Measurements from ENCODE around the gene HHAT.

The HHAT gene

DNA sequence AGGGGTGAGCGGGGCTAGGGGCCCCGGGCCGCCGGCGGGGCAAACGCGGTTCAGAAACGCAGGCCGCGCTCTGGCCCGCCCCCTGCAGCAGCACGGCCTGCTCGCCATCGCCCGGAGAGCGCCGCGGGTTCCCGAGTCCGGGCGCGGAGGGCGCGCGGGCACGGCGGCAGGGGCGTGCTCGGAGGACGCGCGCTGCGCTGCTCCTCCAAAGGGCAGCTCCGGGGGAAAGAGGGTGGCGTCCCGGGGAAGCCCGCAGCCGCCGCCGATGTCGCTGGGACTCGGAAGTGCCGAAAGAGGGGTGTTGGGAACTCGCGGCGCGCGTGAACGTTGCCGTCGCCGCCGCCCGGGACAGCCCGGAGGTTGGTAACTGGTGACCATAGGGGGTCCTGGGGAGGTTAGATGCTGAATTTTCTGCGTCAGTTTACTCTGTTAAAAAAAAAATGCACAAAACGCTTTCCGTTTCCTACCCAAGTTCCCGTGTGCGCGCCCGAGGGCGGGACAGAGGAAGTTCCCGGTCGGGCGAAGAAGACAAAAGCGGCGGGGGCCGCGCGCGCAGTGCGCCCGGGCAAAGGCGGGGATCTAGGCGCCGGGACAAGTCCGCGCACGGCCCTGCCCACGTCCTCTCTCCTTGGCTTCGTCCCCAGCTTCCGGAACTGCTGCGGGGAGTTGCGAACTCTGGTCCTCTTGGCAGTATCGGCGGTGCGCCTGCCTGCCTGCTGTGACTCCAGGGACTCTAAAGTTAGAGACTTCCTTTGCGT is at the start of gene HHAT:
Gene HHAT (plus strand): TSS at position 157 of the 758 bp plus-strand sequence. CDS start 20,074 bp downstream, outside the sequence.
- peak; percentile 91 for DNase-seq

DNA sequence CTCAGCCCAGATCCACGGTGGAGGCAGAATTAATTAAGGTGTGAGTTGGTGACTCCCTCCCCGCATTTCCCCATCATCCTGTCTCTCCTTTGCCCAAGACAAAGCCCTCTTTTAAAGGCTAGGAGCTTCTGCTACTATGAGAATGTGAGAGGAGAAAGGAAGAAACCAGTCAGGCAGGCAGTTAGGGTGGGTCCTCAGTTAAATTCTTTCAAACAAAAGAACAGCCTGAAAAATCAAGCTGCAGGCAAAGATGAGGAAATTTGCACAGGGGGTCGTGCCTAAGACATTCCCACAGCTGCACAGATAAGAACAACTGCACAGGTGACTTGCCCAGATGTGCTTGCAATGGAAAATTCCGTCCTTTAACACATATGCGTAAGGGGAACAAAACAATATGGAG is 48.5 kb upstream of the HHAT start:
- DNase-seq: no peak

DNA sequence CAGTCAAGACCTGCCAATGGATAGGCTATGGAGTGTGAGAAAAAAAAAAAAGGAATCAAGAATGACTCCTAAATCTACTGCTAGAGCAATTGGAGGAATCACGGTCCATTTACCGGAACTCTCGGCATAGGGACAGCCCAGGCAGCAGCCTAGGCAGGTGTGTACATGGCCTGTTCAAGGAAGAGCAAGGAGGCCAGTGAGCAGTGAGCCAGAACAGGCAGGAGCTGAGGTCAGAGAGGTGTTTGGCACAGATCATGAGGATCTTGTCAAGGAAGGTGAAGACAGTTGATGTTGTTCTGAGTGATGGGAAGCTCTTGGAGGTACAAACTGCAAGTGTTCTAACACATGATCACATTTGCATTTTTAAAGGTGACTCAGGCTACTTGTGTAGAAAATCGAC is 40.6 kb upstream of the HHAT start:
- DNase-seq: no peak

DNA sequence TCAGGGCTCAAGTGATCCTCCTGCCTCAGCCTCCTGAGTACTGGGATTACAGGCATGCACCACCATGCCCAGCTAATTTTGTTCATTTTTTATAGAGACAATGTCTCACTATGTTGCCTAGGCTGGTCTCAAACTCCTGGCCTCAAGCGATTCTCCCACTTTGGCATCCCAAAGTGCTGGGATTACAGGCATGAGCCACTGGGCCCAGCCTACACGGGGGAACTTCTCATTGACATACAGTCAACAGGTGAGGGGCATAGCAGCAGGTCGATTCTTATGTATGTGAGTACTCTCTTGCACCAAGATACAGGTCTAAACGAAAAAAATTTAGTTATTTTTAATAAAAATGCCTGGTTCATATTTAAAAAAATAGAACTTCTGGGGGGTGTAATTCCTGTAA is 39.5 kb upstream of the HHAT start:
- no peak for DNase-seq

DNA sequence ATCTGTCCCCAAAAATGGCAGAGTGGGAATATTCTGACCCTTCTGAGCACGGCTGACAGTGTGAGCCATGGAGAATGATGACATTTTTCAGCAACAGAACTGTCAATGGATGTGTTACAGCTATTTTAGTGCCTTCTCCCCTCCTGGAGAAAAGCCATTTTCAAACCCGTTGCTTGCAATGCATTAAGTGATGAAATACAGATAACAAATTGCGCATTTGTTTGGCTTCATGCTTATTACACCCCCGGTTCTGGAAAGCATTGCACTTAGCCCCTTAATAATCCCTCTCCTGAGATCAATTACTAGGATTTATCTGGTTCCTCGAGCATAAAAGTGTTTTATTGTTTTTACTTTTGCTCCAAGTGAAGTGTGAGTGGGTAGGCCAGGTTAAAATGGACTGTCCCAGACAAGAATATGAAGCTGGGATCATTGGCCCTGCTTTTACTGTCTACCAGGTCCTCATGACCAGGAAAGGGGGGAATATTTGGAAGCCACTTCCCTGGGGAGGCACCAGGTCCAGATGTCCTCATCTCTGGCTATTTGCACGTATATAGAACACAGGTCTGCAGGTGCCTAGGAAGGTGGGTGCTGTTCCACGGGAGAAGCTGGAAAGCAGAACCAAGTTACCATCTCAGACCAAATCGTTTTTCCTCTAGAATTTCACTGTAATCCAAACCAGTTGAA is 37.5 kb upstream of the HHAT start:
- DNase-seq: no peak

DNA sequence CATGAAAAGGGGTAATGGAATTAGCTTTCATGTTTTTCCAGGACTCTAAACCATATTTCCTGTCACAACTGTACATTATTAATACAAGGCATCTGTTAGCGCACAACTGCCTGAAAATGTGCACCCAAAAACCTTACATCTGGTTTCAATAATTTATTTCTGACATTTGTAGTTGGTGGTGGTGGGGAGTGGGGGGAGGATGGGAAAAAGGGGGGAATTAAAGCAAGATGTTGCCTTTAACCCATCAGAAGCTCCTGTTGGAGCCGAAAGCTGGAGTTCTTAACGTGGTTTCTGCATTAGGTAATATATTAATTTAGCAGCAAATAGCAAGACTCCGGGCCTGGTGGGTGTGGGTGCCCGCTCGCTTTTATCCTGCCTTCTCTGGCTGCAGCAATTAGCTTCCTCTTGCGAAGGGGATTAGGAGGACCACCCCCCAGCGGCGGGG is 36.9 kb upstream of the HHAT start:
- DNase-seq: peak; percentile 85

DNA sequence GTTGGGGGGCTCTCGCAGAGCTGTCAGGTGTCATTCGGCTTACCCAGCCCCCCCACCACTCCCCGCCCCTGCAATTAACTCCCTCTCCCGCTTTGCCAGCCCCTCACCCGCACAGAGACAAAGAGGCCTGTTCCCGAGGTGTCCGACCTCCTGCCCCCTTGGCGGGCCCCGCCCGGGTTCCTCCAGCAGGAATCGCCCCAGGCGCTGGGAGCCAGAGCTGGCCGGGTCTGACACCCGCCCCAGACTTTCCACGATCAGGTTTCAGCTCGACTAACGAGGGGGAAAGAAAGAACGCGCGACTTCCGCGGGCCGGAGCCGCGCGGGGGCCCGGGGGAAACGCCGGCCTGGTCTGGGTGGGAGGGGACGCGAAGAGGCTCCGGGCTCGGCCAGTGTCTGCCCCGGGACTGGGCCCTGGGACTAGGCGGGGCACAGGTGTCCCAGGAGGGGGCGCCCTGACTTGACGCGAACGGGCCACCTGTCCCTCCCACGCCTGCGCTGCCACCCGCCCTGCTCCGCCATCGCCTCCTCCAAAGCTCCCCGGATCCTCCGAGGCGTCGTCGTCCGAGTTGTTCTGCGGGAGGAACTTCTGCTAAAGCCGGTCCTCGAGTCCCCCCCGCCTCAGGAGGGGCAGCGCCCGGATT is 36.4 kb upstream of the HHAT start:
- DNase-seq: peak; percentile 85

DNA sequence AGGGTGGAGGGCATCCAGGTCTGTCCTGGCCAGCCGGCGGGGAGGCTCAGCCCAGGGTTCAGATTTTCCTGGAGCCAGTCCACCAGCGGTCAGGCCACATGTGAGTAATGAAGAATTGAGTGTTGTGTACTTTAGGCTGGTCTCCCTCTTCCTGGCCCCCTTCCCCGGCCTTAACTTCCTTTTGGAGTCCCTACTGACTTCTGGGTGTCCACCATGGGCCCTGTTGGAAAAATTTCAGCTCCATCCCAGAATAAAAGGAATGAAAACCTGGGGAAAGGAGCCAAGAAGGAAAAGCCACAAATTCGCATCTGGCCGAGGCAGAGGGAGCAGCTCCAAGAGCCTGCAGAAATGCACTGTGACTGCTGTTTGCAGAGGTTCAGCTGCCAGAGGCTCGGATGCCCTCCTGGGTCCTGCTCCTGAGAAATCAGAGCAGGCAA is 35.5 kb upstream of the HHAT start:
- peak; percentile 83 for DNase-seq

DNA sequence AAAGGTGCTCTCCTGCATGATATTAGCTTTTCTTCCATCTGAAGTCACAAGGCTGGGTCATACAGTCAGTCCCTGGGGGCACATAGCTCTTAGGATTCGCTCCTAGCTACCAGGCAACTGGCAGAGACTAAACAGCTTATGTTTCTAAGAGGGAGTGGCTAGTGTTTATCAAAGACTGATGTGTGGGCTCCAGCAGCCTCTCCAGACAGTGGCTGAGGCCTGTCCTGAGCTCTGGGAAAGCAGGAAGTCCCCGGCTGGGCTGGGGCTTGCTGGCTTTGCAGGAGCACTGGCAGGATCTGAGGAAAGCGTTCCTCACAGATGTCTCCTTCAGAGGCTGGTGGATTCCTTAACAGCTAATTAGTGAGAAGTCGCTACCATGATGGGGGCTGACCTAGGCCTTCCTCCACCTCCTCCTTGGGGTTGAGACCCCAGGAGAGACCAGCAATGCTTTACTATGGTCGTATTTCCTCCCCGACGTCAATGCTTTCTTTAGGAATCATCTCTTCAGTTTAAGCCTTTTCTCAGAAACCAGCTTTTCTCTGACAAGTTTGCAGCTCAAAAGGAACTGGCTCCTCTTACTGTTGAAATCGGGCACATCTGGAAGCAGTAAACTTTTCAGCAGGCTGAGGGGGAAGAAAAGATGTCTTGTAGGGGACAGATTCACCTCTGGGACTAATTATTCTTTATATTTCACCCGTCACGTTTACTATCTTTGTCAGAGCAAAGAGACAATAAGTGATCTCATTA is 33.5 kb upstream of the HHAT start:
- peak; percentile 78 for DNase-seq

DNA sequence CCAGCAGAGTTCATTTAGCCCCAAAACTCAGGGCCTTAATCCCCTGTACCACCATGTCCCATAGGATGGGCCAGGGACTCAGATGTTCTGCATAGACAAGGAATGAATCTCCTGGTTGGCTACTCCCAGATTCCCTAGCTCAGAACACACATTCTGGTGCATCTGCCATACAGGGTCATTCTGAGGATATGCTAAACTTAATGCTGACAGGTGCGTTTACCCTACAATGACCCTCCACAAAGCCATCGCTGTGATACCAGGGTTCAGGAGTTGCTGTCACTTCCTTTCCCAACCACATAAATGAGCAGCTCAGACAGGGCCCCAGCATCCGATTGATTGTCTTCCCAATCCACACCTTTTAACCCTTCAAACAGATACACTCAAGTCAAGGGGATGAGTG is 32.0 kb upstream of the HHAT start:
- DNase-seq: no peak

DNA sequence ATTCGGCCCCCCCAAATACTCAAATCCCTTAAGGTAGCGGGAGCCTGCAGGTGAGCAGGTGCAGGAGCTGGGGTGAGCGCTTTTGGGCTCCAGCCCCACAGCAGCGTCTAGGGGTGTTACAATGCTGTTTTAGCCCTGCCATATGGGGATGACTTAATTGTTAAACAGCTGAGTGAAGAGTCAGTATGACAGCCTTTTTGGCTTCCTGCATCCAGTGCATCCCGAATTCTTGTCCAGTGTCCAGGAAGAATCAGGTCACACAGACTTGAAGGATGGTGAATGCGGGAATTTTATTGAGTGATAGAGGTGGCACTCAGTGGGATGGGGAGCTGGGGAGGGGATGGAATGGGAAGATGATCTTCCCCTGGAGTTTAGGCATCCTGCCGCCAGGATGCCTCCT is 30.4 kb upstream of the HHAT start:
- DNase-seq: no peak

DNA sequence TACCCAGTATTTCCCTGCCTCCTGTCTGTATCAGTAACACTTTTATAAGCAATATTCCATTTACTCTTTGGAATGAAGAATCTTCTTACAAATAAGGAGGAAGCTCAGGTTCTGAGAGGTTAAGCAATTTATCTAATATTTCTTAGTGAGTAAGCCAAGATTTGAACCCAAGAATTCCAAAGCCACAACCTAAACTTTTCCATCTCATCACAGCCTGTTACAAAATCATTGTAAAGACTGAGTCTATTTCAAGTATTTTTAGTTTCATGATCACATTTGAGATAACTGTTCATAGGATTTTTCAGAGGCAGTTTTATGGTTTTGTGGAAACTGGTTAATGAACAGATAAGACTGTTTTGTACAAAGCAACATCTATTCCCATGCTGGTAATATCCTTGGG is 29.8 kb upstream of the HHAT start:
- no peak for DNase-seq

DNA sequence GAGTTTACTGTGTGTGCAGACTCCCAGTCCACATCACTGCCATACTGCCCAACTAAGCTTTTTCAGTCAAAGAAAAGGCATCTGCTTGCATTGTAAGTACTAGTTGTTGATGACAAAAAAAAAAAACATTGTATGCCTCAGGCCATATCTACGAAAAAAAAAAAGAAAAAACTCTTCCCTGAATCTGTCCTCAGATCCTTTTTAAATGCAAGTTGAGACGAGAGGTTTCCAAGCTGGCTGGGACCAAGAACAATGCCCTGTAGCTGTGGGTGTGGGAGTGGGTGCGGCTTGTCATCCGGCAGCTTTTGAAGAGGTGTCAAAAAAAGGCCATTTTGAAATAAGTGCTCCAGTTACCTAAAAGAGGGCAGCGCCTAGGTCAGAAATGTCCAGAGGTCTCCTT is 29.2 kb upstream of the HHAT start:
- no peak for DNase-seq

DNA sequence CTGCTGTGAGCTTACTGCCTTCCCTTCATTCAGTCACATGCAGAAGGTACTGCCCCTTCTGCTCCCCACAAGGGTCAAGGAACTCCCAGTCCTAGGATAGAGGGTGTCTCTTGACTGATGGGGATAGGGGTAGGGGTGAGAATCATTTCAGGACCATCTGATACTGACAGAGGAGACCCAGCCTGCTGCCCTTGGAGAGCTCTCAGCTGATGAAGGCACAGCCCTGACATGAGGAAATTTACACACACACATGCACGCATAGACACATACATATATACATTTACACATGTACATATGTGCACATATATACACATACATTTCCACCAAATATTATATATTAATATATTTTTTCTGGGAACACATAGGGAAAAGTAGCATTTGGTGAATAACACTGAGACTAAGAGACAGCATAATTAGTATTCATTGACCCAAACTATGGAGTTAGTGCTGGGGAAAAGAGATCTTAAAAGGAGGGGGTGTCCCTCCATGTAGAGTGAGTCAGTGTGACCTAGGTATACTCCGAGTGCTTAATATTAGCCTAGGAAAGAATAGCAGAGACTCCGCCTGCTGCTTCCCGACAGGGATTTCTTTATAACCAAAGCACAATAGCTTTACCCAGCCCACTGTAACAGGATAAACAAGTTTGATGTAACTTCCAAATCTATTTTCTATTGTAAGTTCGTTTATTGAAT is 27.6 kb upstream of the HHAT start:
- no peak for DNase-seq

DNA sequence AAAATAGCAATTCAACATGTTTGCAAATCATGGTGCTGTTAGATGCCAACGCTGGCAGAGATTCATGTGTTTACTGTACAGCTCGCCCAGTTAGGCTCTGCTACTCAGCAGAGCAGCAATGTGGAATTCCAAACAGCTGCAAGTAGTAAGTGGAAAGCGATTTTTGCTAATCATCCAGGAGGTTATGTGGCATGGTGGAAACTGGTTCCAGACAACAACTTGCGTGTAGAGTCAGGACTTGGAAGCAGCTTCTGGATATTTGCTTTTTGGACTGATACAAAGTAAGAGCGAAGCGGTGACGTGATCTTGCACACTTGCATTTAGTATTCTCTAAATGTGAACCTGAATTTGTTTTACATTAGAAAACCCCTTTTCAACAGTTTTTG is 27.1 kb upstream of the HHAT start:
- DNase-seq: peak; percentile 75

DNA sequence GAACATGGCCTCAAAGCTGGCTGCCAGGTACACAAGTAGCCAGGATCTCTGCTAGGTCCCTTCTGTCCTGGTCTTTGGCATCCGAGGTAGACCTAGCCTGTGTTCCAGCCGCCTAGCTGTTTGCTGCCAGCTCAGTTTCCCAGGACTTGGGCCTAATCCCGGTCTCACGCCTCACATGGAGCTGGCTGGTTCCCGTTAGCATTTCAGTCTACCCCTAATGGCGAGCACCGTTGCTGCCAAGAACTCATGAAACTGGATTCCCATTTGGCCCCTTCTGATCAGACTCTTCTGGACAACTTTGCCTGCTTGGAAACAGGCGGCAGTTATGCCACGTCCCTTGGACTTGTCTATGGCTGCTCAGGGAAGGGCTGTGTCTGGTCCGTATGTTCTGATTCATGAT is 26.2 kb upstream of the HHAT start:
- DNase-seq: no peak

DNA sequence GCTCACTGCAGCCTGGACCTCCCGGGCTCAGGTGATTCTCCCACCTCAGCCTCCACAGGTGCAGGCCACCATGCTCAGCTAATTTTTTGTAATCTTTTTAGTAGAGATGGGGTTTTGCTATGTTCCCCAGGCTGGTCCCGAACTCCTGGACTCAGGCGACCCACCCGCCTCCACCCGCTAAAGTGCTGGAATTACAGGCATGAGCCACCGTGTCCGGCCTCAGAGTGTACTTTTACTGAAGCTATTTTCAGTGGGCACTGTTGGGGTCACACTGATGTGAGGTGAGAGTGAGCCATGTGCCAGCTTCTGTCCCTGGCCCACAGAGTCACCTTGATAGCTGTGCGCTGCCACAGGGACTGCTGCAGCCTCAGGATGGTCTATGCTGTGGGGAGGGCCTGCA is 25.3 kb upstream of the HHAT start:
- no peak for DNase-seq

DNA sequence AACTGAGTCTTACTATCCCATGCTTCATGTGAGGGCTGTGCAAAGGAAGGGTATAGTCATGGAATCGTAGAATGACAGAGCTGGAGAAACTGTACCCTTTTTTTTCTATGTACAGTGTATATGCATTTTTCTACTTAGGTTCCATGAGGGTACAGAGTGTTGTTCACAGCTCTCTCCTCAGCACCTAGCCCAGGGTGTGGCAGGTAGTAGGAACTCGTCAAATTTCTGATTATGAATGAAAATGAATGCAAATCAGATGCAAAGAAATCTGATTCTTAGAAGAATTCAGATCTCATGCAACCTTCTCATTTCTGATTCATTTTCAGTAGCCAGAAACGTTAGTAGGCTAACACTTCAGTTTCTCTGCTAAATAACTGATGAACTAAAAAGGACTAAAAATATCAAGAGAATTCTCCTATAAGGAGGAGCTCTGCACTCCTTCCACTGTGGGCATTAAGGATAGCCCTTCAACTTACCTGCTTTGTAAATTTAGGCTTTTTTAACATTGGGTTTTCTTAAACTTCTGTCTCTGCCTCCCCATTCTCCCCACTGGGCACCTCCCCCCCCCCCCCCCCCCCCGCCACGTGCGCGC is 18.0 kb upstream of the HHAT start:
- no peak for DNase-seq

DNA sequence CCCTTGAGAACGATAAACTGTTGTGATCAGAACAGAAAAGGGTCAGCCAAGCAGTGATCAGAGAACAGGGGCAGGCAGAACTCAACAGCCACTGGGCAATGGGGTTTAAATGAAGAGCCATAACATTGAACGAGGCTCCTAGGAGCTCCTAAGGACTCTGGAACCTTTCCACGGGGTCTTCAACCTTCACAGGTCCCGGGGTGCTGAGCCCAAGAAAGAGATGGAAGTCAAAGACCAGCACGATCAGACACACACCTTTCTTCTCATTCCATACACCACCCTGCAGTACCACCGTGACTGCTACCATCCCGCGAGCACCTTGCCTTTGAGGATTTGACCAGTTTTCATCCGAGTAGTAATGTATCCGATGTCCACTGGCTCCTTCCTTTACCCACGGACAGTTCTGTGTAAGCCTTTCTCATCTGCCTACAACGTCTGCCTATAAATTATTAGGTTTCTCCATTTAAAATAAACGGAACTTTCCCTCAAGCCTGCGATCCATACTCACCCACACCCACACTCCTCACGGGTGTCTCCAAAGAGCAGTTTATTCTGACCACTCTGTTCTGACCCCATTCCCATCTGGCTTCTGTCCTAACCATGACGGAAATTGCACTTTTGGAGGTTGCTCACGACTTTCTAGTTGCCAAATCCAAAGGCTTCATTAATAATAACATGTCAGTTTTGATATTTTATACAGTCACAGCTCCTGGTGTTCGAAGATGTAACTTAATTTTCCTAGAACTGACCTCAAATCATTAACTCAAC is 16.8 kb upstream of the HHAT start:
- DNase-seq: no peak

DNA sequence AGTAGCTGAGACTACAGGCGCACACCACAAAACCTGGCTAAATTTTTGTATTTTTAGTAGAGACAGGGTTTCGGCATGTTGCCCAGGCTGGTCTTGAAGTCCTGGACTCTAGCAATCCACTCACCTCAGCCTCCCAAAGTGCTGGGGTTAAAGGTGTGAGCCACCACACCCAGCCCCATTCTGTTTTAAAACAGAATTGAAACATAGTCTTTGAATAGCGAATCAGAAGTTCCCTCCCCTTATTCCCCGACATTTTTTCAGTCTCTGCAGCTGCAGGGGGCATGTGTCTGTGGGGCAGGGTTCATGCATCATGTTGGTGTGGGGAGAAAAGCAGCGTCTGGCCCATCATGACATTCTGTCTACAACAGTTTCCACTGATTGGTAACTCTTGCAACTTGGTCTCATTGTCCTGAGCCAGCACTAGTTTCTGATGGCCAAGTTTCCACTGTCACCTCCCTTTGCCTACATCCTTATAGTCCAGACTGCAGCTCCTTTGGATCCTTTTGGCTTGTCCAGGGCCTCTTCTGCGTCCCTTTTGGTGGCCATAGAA is 15.6 kb upstream of the HHAT start:
- no peak for DNase-seq

DNA sequence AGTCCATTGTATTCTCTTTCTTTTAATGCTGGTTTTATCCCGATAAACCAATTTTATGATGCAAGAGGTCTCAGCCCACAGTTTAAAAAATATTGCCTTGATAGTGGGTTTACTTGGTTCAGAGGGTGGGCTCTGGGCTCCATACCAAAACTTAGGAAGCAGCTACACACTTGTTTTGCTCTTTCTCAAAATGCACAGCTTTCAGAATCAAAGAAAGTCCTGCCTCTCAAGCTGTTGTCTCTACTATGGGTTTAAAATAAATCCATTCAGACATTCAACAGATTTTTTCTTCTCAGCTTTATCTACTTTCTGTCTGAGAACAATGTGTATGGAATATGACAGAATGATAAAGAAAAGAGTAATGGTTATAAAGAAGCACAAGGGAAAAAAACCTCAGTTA is 14.8 kb upstream of the HHAT start:
- DNase-seq: no peak

All from eye (tissue), 1 donor.